DOHH2 (cell line): ENCODE measurements around the gene HSDL1.

Experiments
- H3F3A ChIP-seq: fragments of 200-600 bp; sonication (generic), shearing (Covaris generic); 2 replicates; pipeline ENCODE4 v1.6.0; 2016; ENCODE audit warnings: antibody characterized with exemption, mild to moderate bottlenecking; ENCODE audit not compliant: control insufficient read depth, insufficient read depth
- H3K27ac ChIP-seq: fragments of 200-600 bp; sonication (generic); 2 replicates; pipeline ENCODE4 v1.5.1; 2014; ENCODE audit warnings: low read depth, mild to moderate bottlenecking, low read length, moderate library complexity
- H3K27me3 ChIP-seq: fragments of 200-600 bp; sonication (generic); 2 replicates; pipeline ENCODE4 v1.6.1; 2014; ENCODE audit warnings: mild to moderate bottlenecking, low read length, mixed read lengths; ENCODE audit not compliant: control insufficient read depth
- H3K36me3 ChIP-seq: fragments of 200-600 bp; sonication (generic); 2 replicates; pipeline ENCODE4 v1.6.1; 2014; ENCODE audit warnings: mild to moderate bottlenecking, low read length, moderate library complexity, mixed read lengths; ENCODE audit not compliant: control insufficient read depth
- H3K4me1 ChIP-seq: fragments of 200-600 bp; sonication (generic); 2 replicates; pipeline ENCODE4 v1.6.1; 2014; ENCODE audit warnings: mild to moderate bottlenecking, low read length, mixed read lengths; ENCODE audit not compliant: control insufficient read depth
- H3K4me2 ChIP-seq: fragments of 200-600 bp; sonication (generic); 2 replicates; pipeline ENCODE4 v1.6.0; 2014; ENCODE audit warnings: mild to moderate bottlenecking, low read length, moderate library complexity
- H3K4me3 ChIP-seq: fragments of 200-600 bp; sonication (generic); 2 replicates; pipeline ENCODE4 v1.5.1; 2014; ENCODE audit warnings: mild to moderate bottlenecking, low read length, mixed read lengths
- H3K79me2 ChIP-seq: fragments of 200-600 bp; sonication (generic); 2 replicates; pipeline ENCODE4 v1.6.1; 2014; ENCODE audit warnings: mild to moderate bottlenecking, low read length, mixed read lengths; ENCODE audit not compliant: control insufficient read depth
- H3K9me2 ChIP-seq: fragments of 200-600 bp; sonication (generic); replicated peaks from 2 replicates; pipeline ENCODE4 v1.6.1; 2014; ENCODE audit warnings: mild to moderate bottlenecking, low read length, mixed read lengths; ENCODE audit not compliant: control insufficient read depth
- H3K9me3 ChIP-seq: fragments of 200-600 bp; sonication (generic); 2 replicates; pipeline ENCODE4 v1.6.1; 2014; ENCODE audit warnings: antibody characterized with exemption, low read length, mixed read lengths; ENCODE audit not compliant: control insufficient read depth, insufficient read depth
- H4K20me1 ChIP-seq: fragments of 200-600 bp; sonication (generic); 2 replicates; pipeline ENCODE4 v1.6.0; 2014; ENCODE audit warnings: low read depth, mild to moderate bottlenecking, antibody characterized with exemption, low read length, moderate library complexity; ENCODE audit not compliant: control insufficient read depth, insufficient read depth
- CTCF ChIP-seq: fragments of 200-600 bp; sonication (generic); IDR thresholded peaks from one replicate; pipeline ENCODE4 v1.5.1; 2014; ENCODE audit warnings: antibody characterized with exemption, mild to moderate bottlenecking, low read depth, low read length; ENCODE audit not compliant: poor library complexity, severe bottlenecking
- EZH2phosphoT487 ChIP-seq: fragments of 200-600 bp; sonication (generic); IDR thresholded peaks from 2 replicates; pipeline ENCODE4 v1.6.1; 2017; ENCODE audit warnings: borderline replicate concordance, mild to moderate bottlenecking, antibody characterized with exemption, low read length, moderate library complexity, mixed read lengths

The HSDL1 gene

GRCh38 chr16:84144859-84145639, at the start of gene HSDL1, which contains the start of gene DNAAF1:
TSS of gene HSDL1 (minus strand) at chr16:84145177. CDS start at chr16:84131321, 13,856 bp downstream.
TSS of gene DNAAF1 (plus strand) at chr16:84145308. CDS start at chr16:84145441, 133 bp downstream.
- H3K9me2 ChIP-seq, result no peaks in the 10 kb centered on the region
- H3K4me3 ChIP-seq, result peak within 1 kb of the TSS; percentile 99
- H3F3A ChIP-seq, result no peaks in the 10 kb centered on the region
- H3K27me3 ChIP-seq, result peaks cover 4% of the 10 kb centered on the region; the same call in 1 of the 2 replicates
- peaks cover 5% of the 10 kb centered on the region; the same call in 1 of the 2 replicates for H4K20me1 ChIP-seq
- no peaks in the 10 kb centered on the region for H3K36me3 ChIP-seq
- H3K9me3 ChIP-seq, result no peaks in the 10 kb centered on the region
- peak within 1 kb of the TSS; percentile 44 for H3K27ac ChIP-seq
- no peak for TF ChIP-seq EZH2phosphoT487
- TF ChIP-seq CTCF, result peak; percentile 21
- H3K79me2 ChIP-seq, result peaks cover 29% of the 10 kb centered on the region
- peaks cover 18% of the 10 kb centered on the region for H3K4me1 ChIP-seq
- H3K4me2 ChIP-seq, result peak within 1 kb of the TSS; percentile 94

- no peaks in the 10 kb centered on the region for H4K20me1 ChIP-seq
- no peak overlapping the region for H3K27ac ChIP-seq
Observed at GRCh38 chr16:84194018-84194417, 49.0 kb upstream of the HSDL1 start.

GRCh38 chr16:84193480-84193879, 48.5 kb upstream of the HSDL1 start:
- TF ChIP-seq EZH2phosphoT487 (no peak), CTCF (no peak)
- Histone ChIP-seq H3F3A (no peaks in the 10 kb centered on the region), H3K27me3 (no peaks in the 10 kb centered on the region), H3K36me3 (no peaks in the 10 kb centered on the region), H3K9me2 (no peaks in the 10 kb centered on the region), H4K20me1 (no peaks in the 10 kb centered on the region), H3K9me3 (no peaks in the 10 kb centered on the region), H3K27ac (no peak overlapping the region), H3K4me1 (peaks cover 20% of the 10 kb centered on the region), H3K4me3 (peak overlapping the region; percentile 64), H3K4me2 (peak overlapping the region; percentile 62), H3K79me2 (no peaks in the 10 kb centered on the region)

More at GRCh38 chr16:84194018-84194417, 49.0 kb upstream of the HSDL1 start:
- Histone ChIP-seq H3K27me3 (no peaks in the 10 kb centered on the region), H3K4me3 (peak overlapping the region; percentile 64), H3K4me1 (peaks cover 20% of the 10 kb centered on the region), H3F3A (no peaks in the 10 kb centered on the region), H3K4me2 (peak overlapping the region; percentile 62), H3K79me2 (no peaks in the 10 kb centered on the region), H3K9me3 (no peaks in the 10 kb centered on the region), H3K9me2 (no peaks in the 10 kb centered on the region), H3K36me3 (no peaks in the 10 kb centered on the region)
- TF ChIP-seq CTCF (no peak), EZH2phosphoT487 (no peak)
